ENCODE measurements around the gene XXYLT1. TPM values are rescaled to one million over a fixed set of nuclear protein-coding genes. Genes with fewer than 3 reads are reported as not detected.

XXYLT1 gene
- total RNA-seq, 2 experiments from 2014 or later: 17.2 to 19.6 TPM

- Histone ChIP-seq H3K4me3 (ENCODE audit: low read depth, low read length, poor library complexity, severe bottlenecking) (no peak overlapping the region), H2AFZ (ENCODE audit: low read length) (no peak overlapping the region), H3K36me3 (ENCODE audit: insufficient read depth, low read length) (no peaks in the 10 kb centered on the region), H3K9me3 (ENCODE audit: low read length) (no peaks in the 10 kb centered on the region), H4K20me1 (ENCODE audit: insufficient read depth, low read length) (no peaks in the 10 kb centered on the region), H3K27ac (ENCODE audit: low read depth, low read length, poor library complexity, severe bottlenecking) (no peak overlapping the region), H3K79me2 (ENCODE audit: insufficient read depth, low read depth, low read length) (no peaks in the 10 kb centered on the region), H3K4me1 (ENCODE audit: insufficient read depth, low read length, poor library complexity, severe bottlenecking) (no peaks in the 10 kb centered on the region), H3K9me2 (ENCODE audit: insufficient read depth, low read length) (no peaks in the 10 kb centered on the region), H3K4me2 (ENCODE audit: low read length) (no peak overlapping the region)
- TF ChIP-seq EZH2phosphoT487 (IDR thresholded peaks at IDR 0.05; ENCODE audit: borderline replicate concordance, low read depth, low read length) (no peak), CTCF (conservative IDR thresholded peaks at IDR 0.05; ENCODE audit: low read length) (no peak)
- ChIA-PET POLR2A (no interaction called here), CTCF (ENCODE audit: unreplicated experiment) (no interaction called here)
- BruUV-seq (replicated peaks): no TSS peak
- DNase-seq (ENCODE audit: low spot score): no peak
- intact Hi-C loops (cut with micrococcal nuclease; ENCODE audit: unreplicated experiment): no loop called here
These were observed 247.0 kb downstream of the XXYLT1 start for GRCh38 chr3:195023989-195024388.

GRCh38 chr3:195023576-195023975, 247.4 kb downstream of the XXYLT1 start:
- Histone ChIP-seq H3K9me2 (ENCODE audit: insufficient read depth, low read length) (no peaks in the 10 kb centered on the region), H3K4me1 (ENCODE audit: insufficient read depth, low read length, poor library complexity, severe bottlenecking) (no peaks in the 10 kb centered on the region), H2AFZ (ENCODE audit: low read length) (no peak overlapping the region), H3K4me3 (ENCODE audit: low read depth, low read length, poor library complexity, severe bottlenecking) (no peak overlapping the region), H4K20me1 (ENCODE audit: insufficient read depth, low read length) (no peaks in the 10 kb centered on the region), H3K4me2 (ENCODE audit: low read length) (no peak overlapping the region), H3K36me3 (ENCODE audit: insufficient read depth, low read length) (no peaks in the 10 kb centered on the region), H3K9me3 (ENCODE audit: low read length) (no peaks in the 10 kb centered on the region), H3K79me2 (ENCODE audit: insufficient read depth, low read depth, low read length) (no peaks in the 10 kb centered on the region), H3K27ac (ENCODE audit: low read depth, low read length, poor library complexity, severe bottlenecking) (no peak overlapping the region)
- intact Hi-C loops (cut with micrococcal nuclease; ENCODE audit: unreplicated experiment): no loop called here
- CTCF ChIA-PET (ENCODE audit: unreplicated experiment): no interaction called here
- POLR2A ChIA-PET: no interaction called here
- BruUV-seq (replicated peaks): no TSS peak
- TF ChIP-seq CTCF (conservative IDR thresholded peaks at IDR 0.05; ENCODE audit: low read length): no peak
- TF ChIP-seq EZH2phosphoT487 (IDR thresholded peaks at IDR 0.05; ENCODE audit: borderline replicate concordance, low read depth, low read length): no peak
- DNase-seq (ENCODE audit: low spot score): no peak

- Histone ChIP-seq H2AFZ (ENCODE audit: low read length) (no peak overlapping the region), H3K9me3 (ENCODE audit: low read length) (no peaks in the 10 kb centered on the region), H3K27ac (ENCODE audit: low read depth, low read length, poor library complexity, severe bottlenecking) (no peak overlapping the region), H3K4me3 (ENCODE audit: low read depth, low read length, poor library complexity, severe bottlenecking) (no peak overlapping the region), H3K79me2 (ENCODE audit: insufficient read depth, low read depth, low read length) (no peaks in the 10 kb centered on the region), H4K20me1 (ENCODE audit: insufficient read depth, low read length) (no peaks in the 10 kb centered on the region), H3K4me1 (ENCODE audit: insufficient read depth, low read length, poor library complexity, severe bottlenecking) (no peaks in the 10 kb centered on the region), H3K36me3 (ENCODE audit: insufficient read depth, low read length) (no peaks in the 10 kb centered on the region), H3K9me2 (ENCODE audit: insufficient read depth, low read length) (no peaks in the 10 kb centered on the region), H3K4me2 (ENCODE audit: low read length) (no peak overlapping the region)
- no peak for DNase-seq (ENCODE audit: low spot score)
- no TSS peak for BruUV-seq (replicated peaks)
- intact Hi-C loops (cut with micrococcal nuclease; ENCODE audit: unreplicated experiment): no loop called here
- CTCF ChIA-PET (ENCODE audit: unreplicated experiment): no interaction called here
- TF ChIP-seq EZH2phosphoT487 (IDR thresholded peaks at IDR 0.05; ENCODE audit: borderline replicate concordance, low read depth, low read length) (no peak), CTCF (conservative IDR thresholded peaks at IDR 0.05; ENCODE audit: low read length) (no peak)
- POLR2A ChIA-PET: no interaction called here
These were observed 249.3 kb downstream of the XXYLT1 start for GRCh38 chr3:195021692-195022091.

All from OCI-LY7 (cell line).